IPS-18c (cell line): ENCODE measurements around the gene MRE11.
"Not testable (repeated sequence)": the region's sequence is repeated elsewhere in the genome, so short reads cannot be mapped to it uniquely, and the experiment has no call there.

ENCODE experiments used
- H3K4me3 ChIP-seq: 2 replicates; pipeline ENCODE4 v1.7.0; 2013; ENCODE audit warnings: low read depth, mild to moderate bottlenecking, low read length, moderate library complexity; ENCODE audit not compliant: insufficient read depth
- H3K9me3 ChIP-seq: one replicate; pipeline ENCODE4 v1.6.1; 2013; ENCODE audit warnings: mild to moderate bottlenecking, low read length, moderate library complexity; ENCODE audit not compliant: control insufficient read depth, insufficient read depth

Gene MRE11

DNA sequence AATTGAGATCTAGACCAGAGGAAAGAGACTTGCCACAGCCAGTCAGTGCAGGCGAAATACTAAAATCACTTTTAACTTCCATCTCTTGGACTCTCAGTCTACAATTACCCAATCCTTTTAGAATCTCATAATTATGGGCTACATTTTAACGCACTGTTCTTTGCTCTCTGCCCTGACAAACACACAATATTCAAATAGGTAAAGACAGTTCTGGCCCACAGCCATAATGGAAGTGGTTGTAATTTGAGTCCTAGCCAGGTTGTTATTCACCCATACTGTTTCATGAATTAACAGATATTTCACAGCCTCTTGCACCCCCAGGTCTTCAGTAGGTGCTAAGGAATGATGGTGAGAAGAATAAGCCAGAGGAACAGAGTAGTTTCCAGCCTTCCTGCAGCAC is 19.4 kb upstream of the MRE11 start:
- Histone ChIP-seq H3K9me3 (no peaks in the 10 kb centered on the region), H3K4me3 (no peak overlapping the region)

DNA sequence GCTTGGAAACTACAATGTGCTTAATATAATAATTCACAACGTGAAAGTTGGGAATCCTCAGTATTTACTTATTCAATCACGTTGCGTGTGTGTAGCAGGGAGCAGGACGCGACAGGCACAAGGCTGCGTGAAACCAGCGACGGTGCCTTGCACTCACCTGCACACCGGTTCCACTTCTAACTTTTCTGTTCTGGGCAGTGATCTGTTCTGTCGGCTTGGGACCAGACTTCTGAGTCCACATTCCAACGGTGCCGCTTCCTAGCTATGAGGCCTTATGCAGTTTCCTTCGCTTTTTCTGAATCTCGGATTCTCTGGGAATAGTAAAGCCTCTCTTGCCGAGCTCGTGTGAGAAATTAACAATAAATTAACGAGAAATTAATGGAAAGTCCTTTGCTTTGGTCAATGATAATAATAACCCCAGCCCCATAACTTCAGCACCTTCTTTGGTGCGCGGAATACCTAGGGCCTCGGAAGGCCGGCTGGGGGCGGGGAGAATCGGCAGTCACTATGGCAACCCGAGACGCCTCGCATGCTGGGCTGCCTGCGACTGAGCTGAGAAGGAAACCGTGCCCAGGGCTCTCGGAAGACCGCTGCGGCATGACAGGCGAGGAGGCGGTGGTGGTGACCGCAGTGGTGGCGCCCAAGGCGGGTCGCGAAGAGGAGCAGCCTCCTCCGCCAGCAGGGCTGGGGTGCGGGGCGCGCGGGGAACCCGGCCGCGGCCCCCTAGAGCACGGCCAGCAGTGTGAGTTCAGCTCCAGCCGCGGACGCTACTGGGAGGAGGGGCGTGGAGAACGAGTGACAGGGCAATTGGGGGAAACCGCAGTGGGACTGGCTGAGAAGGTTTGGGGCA is 18.5 kb upstream of the MRE11 start, which contains the start of gene C11orf97:
TSS of gene C11orf97 (plus strand) at position 530 of the 850 bp plus-strand sequence. CDS start at position 598, 68 bp downstream.
- peak within 1 kb of the TSS; percentile 54 for H3K4me3 ChIP-seq
- no peaks in the 10 kb centered on the region for H3K9me3 ChIP-seq

- Histone ChIP-seq H3K9me3 (no peaks in the 10 kb centered on the region), H3K4me3 (no peak overlapping the region)
Measured at GRCh38 chr11:94507485-94507884, 13.8 kb upstream of the MRE11 start.

- not testable (repeated sequence) for H3K9me3 ChIP-seq, H3K4me3 ChIP-seq
Measured at GRCh38 chr11:94506513-94506912, 12.9 kb upstream of the MRE11 start.

GRCh38 chr11:94504689-94505293 is 11.1 kb upstream of the MRE11 start:
- Histone ChIP-seq H3K9me3 (no peaks in the 10 kb centered on the region), H3K4me3 (no peak overlapping the region)

DNA sequence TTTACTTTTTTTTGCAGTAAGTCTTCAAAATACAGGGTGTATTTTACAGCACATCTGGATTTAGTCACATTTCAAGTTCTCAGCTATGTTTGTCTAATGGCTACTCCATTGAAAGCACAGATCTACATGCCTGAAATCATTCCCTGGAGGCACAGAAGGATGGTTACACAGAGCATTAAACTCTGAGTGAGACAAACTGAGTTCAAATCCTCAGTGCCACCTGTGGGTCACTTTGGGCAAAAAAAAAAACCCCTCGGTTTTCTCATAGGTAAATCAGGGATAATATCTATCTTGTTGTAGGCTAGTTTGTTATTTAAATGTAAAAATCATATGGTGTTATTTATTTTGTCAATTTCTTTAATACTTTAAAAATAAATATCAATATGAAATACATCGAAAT is 7.9 kb upstream of the MRE11 start:
- Histone ChIP-seq H3K4me3 (no peak overlapping the region), H3K9me3 (no peaks in the 10 kb centered on the region)

DNA sequence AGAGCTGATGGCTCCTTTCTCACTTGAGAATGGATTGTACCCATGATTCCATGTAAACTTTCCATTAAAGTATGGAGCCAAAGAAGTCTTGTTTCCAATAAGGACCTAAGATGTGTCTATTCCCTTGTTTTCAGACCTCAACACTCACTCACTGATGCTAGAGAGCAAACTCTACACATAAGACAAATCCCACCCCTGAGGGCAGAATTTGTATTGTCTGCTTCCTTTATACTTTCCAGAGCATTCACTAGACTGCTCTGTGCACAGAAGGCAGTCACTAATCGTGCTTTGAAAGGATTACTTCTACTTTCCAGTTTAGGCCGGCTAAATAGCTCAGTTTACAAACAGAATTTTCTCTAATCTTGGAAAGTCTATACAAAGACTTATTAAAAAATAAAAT is 6.5 kb upstream of the MRE11 start:
- H3K4me3 ChIP-seq: no peak overlapping the region

DNA sequence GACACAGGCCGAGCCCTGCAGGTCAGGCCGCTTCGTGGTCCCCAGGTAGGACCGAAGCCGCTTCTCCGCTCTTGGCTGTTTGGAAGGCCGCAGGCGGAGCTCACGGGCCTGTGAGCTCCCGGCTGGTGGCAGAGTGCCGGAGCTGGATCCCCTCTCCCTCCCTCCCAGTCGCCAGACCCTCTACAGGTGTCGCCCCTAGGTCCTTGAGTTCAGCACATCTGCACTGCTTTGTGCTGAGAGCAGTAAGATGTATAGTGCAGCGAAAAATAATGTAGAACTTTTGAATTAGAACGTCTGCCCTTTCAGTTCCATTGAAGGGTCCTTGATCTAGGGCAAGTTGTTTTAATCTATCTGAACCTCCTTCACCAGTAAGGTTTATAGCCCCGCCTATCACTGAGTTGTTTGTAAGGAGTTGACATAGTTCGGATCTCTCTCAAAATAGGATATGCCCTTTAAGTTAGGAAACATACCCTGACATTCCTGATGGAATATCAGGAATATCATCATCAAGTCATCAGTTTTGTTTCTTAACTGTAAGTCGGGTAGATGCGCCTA is 559 bp upstream of the MRE11 start:
- Histone ChIP-seq H3K9me3 (no peaks in the 10 kb centered on the region), H3K4me3 (peak overlapping the region; percentile 92)

More for the DNA sequence above, 6.5 kb upstream of the MRE11 start:
- no peaks in the 10 kb centered on the region for H3K9me3 ChIP-seq

DNA sequence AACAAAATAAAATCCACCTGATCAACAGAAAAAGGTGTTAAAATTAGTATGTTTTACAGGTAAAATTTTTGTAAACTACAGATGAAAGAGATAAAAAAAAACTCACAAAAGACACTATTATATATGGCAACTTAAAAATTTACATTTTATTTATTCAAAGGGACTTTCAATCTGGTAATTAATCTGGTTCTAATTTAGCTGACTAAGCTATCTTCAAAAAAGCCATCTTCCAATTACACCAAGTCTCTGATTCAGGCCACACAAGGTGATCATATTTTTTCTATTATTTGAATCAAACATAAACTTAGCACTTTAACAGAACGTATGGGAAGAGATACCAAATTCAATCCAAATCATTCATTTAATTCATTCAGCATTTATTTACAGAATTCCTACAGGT is 7.6 kb downstream of the MRE11 start:
- no peak overlapping the region for H3K4me3 ChIP-seq

DNA sequence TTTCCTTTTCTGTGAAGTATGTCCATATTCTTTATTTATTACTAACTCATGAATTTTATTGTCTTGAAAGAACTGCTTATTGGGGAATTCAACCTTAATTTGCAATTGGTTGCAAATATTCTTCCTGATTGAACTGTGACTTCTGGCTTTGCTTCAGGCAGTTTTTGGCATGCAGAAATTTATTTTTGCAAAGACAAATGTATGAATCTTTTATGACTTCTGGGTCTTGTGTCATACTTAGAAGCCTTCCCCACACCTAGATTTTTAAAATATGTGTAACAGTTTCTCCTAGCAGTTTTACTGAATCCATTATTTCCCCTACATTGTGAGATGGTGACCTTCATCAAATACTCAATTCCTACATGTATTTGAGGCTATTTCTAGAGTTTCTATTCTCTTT is 12.3 kb downstream of the MRE11 start:
- Histone ChIP-seq H3K9me3 (no peaks in the 10 kb centered on the region), H3K4me3 (no peak overlapping the region)

More for the DNA sequence above, 7.6 kb downstream of the MRE11 start:
- H3K9me3 ChIP-seq: no peaks in the 10 kb centered on the region

DNA sequence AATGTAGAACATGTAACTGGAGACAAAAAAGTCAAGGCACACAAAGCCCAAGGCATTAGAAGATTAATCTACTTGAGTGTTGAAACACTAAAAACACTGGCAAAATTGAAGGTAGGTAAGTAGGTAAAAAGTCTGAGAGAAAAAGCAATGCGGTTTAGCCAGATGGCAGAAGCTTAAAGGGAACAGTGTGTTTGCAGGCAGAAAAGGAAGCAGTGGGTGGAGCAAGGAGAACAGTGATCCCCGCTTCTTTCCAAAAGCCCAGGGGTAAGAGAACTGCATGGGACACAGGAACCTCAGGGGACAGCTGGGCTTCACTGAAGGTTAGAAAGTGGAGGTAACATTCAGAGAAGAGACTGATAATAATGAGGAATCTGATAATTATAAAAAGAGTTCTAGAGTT is 16.0 kb downstream of the MRE11 start:
- H3K9me3 ChIP-seq: no peaks in the 10 kb centered on the region
- no peak overlapping the region for H3K4me3 ChIP-seq

DNA sequence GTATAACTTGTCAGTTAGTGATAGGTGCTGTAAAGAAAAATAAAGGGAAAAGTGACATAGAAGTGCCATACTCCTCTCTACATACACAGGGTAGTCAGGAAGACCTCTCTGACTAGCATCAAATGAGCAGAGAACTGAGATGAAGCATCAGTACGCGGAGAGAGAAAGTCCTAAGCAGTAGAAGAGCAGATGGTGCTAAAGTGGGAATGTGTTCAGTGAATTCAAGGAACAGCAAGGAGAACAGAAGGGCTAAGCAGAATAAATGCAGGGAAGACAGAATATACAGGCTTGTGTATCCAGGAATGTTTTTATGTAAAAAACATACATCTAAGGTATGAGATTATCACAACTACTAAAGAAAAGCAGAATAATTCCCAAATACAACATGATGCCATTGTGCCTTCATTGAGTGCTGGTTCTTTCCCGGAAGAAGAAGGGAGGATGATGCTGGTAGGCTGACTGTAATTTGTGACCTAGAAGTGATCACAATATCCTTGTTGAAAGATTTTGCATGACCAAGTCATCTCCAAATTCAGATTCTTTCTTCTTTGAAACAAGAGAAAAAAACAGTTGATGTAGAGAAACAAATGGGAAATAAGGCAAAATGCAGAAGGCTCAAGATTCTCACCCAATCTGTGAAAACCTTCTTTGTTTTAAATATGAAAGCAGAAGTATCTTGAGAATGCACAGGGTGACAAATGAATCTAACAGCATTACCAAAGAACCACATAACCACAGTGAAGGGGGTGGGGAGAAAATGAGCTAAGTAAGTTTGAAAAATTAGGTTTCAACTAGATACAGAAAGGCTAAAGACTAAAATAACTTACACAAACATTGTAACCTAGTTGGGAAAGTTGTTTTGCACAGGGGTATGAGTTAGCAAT is 20.5 kb downstream of the MRE11 start:
- Histone ChIP-seq H3K9me3 (no peaks in the 10 kb centered on the region), H3K4me3 (no peak overlapping the region)

GRCh38 chr11:94469416-94469815 is 24.2 kb downstream of the MRE11 start:
- Histone ChIP-seq H3K9me3 (no peaks in the 10 kb centered on the region), H3K4me3 (no peak overlapping the region)

DNA sequence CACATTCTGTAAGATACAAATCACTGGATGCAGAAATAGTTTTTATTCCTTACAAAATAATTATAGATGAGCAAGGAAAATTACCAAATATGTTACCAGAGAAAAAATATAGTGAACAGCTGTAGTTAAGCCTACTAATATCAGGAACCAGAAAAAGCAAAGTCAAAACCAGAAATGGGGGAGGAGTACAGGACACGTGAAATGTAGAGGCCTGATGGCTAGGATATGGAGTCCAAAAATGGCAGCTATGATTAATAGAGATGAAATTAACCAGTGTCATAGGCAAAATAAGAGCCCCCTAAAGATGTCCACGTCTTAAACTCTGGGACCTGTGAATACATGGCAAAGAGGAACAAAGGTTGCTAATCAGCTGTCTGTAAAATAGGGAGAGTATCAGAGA is 34.1 kb downstream of the MRE11 start:
- H3K4me3 ChIP-seq: no peak overlapping the region
- H3K9me3 ChIP-seq: no peaks in the 10 kb centered on the region

DNA sequence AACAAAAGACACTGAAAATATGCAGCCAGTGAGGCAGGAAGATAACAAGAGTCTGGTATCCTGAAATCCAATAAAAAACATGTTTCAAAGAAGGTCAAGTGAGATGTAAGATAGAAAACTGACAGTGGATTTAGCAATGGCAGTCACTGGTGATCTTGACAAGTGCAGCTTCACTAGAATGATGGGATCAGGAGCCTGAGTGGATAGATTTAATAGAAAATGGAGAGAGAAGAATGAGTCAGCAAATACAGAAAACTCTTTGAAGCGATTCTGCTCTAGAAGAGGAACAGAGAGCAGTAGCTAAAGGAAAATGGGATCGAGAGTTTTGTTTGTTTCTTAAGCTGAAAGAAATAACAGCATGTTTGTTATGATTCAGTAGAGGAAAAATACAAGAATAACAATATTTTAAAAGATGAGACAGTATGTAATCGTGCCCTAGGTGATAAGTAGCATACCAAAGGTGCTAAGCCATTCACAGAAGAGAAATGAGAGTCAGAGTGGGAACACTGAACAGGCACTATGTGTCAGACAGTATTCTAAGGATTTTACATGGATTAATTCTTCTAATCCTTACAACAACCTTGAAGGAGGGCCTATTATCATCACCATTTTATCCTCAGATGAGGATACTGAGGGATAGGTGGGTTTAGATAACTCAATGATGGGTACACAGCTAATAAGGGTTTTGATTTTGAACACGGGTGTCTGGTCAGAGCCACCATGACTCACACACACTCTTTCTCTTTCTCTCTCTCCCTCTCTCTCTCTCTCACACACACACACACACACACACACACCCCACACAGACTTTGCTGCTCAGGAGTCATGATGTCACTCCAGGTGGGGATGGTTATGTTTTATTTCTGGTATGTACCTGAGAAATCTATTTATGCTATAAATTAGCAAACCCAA is 36.3 kb downstream of the MRE11 start:
- Histone ChIP-seq H3K4me3 (no peak overlapping the region), H3K9me3 (no peaks in the 10 kb centered on the region)

DNA sequence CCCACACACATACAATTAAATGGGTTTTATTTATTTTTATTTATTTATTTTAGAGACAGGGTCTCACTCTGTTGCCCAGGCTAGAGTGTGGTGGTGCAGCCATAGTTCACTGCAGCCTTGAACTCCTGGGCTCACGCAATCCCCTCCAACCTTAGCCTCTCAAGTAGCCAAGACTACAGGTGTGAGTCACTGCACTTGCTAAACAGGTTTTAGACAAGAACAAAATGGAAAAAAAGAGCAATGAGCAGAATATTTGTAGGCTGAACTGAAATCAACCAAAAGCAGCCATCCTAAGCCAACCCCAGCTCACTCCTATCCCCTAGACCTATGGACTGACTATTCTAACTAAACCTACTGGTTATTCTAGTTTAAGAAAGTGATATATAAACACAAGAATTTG is 37.8 kb downstream of the MRE11 start:
- Histone ChIP-seq H3K9me3 (no peaks in the 10 kb centered on the region), H3K4me3 (no peak overlapping the region)
